SU-DHL-6 (cell line): Measurements from ENCODE around the gene TIMM44.
"Not testable (repeated sequence)": the region's sequence is repeated elsewhere in the genome, so short reads cannot be mapped to it uniquely, and the experiment has no call there.

Experiments used
- EZH2phosphoT487 ChIP-seq: fragments of 200-600 bp; sonication (generic), shearing (Covaris generic); conservative IDR thresholded peaks from 2 replicates; pipeline ENCODE4 v1.6.1; 2018; ENCODE audit warnings: mild to moderate bottlenecking, antibody characterized with exemption, low read length, moderate library complexity, mixed read lengths
- TF ChIP-seq, protein P1 (sequence below): fragments of 200-600 bp; sonication (generic); IDR thresholded peaks from one replicate; pipeline ENCODE4 v1.5.1; 2017; ENCODE audit warnings: antibody characterized with exemption, mild to moderate bottlenecking, low read length, moderate library complexity; ENCODE audit not compliant: insufficient read depth, poor library complexity, severe bottlenecking

GRCh38 chr19:7918062-7918614, 25.3 kb downstream of the TIMM44 start:
- TF ChIP-seq, protein P1, sequence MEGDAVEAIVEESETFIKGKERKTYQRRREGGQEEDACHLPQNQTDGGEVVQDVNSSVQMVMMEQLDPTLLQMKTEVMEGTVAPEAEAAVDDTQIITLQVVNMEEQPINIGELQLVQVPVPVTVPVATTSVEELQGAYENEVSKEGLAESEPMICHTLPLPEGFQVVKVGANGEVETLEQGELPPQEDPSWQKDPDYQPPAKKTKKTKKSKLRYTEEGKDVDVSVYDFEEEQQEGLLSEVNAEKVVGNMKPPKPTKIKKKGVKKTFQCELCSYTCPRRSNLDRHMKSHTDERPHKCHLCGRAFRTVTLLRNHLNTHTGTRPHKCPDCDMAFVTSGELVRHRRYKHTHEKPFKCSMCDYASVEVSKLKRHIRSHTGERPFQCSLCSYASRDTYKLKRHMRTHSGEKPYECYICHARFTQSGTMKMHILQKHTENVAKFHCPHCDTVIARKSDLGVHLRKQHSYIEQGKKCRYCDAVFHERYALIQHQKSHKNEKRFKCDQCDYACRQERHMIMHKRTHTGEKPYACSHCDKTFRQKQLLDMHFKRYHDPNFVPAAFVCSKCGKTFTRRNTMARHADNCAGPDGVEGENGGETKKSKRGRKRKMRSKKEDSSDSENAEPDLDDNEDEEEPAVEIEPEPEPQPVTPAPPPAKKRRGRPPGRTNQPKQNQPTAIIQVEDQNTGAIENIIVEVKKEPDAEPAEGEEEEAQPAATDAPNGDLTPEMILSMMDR = not testable (repeated sequence)
- TF ChIP-seq EZH2phosphoT487 = not testable (repeated sequence)
